NCI-H345 (cell line): ENCODE results near the gene ZBTB7B.
"Not testable (repeated sequence)": the region's sequence is repeated elsewhere in the genome, so short reads cannot be mapped to it uniquely, and the experiment has no call there.

Experiments
- DNase-seq: peaks from one replicate; lab custom pipeline; 2025; lab: John Stamatoyannopoulos, UW

ZBTB7B gene

DNA sequence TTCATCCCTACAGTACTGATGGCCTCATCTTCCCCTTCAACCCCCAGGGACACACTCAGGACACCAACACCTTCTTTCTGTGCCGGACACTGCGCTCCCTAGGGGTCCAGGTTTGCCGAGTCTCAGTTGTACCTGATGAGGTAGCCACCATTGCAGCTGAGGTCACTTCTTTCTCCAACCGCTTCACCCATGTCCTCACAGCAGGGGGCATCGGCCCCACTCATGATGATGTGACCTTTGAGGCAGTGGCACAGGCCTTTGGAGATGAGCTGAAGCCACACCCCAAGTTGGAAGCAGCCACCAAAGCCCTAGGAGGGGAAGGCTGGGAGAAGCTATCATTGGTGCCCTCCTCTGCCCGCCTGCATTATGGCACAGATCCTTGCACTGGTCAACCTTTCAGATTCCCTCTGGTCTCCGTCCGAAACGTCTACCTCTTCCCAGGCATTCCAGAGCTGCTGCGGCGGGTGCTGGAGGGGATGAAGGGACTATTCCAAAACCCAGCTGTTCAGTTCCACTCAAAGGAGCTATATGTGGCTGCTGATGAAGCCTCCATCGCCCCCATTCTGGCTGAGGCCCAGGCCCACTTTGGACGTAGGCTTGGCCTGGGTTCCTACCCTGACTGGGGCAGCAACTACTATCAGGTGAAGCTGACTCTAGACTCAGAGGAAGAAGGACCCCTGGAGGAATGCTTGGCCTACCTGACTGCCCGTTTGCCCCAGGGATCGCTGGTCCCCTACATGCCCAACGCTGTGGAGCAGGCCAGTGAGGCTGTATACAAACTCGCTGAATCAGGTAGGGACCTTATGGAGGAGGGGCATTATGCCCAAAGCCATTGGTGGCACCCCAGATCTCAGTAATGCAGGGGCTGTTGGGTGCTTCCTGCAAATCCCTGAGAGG, 14.3 kb upstream of the ZBTB7B start:
- DNase-seq: no peak

DNA sequence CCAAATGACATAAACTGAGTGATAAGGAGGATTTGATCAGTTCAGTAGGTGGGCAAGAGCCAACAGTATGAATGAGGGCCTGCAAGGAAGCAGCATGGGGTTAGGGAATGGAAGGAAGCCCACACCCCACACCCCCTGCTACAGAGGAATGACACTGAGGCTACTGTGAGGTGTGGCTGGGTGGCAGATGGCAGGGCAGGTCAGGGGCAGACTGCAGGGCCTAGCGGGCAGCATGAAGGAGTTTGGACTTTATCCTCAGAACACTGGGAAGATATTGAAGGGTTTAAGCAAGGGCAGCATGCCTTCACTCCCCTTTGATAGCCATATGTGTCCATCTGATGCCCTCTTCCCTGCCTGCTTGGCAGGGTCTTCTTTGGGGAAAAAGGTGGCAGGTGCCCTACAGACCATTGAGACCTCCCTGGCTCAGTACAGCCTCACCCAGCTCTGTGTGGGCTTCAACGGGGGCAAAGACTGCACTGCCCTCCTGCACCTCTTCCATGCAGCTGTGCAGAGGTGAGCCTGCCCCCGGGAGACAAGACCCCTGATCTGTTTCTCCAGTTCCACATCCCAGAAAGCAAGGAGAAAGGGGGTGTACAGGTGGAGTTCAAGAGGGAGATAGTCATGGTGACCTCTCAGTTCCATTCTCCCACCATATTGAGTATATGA, 13.3 kb upstream of the ZBTB7B start:
- no peak for DNase-seq

DNA sequence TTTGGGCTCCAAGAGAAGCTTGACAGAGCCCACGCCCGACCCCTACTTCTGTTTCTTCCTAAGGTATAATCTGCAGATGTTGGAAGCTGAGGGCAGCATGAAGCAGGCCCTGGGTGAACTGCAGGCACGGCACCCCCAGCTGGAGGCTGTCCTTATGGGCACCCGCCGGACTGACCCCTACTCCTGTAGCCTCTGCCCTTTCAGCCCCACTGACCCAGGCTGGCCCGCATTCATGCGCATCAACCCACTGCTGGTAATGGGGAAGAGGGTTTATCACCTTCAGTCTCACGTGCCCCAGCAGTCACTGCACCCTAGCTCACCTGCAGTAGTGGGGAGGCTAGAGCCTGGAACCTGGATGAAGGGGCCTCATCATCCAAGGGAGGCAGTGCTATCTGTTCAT, 12.3 kb upstream of the ZBTB7B start:
- no peak for DNase-seq

DNA sequence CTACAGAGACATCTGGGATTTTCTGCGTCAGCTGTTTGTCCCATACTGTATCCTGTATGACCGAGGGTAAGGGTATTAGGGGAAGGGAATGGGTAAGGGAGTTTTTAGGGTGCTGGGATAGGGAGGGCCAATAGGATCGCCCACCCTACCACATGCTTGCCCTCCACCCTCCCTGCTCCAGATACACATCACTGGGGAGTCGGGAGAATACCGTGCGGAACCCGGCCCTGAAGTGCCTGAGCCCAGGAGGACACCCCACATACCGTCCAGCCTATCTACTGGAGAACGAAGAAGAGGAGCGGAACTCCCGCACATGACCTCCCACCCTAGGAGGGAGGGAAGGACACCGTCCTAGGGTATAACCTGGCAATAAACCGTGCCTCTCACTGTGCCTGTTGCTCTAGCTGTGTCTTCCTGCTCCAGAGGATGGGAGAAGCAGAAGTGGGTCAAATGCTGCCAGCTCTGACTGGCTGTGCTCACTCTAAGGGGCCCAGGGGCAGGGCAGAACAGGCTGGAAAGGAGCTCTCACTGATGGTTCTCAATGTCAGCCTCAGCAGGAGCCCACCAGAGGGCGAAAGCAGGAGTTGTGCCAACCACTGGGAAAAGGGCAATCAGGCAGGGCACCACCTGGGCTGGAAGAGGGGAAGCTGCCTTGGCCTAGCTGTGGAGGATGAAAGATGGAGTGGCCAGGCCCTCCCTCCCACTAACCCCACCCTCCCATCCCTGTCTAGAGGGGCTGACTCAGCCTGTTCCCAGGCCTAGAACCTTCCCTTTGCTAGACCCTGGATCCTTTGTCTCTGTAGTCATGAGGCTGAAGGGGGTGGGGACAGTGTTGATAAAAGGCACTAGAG, 9.7 kb upstream of the ZBTB7B start:
- DNase-seq: peak; percentile 41

DNA sequence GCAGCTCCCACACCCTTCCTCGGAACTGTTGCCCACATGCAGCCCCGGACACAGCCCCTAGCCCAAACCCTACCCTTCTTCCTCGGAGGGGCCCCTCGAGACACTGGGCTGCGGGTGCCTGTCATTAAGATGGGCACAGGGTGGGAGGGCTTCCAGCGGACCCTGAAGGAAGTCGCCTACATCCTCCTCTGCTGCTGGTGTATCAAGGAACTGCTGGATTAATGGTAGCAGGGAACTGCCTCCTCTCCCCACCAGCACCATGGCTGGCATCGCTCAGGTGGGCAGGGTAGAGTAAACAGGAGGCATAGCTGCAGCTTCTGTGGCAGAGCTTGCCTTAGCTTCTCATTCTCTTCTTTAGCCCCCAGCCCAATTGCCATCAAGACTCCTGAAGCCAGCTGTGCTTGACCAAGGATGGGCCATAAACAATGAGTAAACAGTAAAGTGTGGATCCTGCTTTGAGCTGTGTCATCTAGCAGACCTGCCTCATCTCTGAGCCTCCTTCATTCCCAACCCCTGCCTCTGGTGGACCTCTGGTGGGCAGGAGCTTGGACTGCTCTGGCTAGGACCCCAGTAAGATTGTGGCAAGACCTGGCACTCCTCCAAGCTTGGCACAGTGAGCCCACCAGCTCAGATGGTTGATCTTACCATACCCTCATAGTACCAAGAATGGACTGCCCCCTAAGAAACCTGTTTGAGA, 8.9 kb upstream of the ZBTB7B start, which contains the start of gene LENEP:
Gene LENEP, plus strand, starts transcription at position 15 of the 697 bp plus-strand sequence. Its CDS starts 22 bp downstream, at position 37.
- no peak for DNase-seq

DNA sequence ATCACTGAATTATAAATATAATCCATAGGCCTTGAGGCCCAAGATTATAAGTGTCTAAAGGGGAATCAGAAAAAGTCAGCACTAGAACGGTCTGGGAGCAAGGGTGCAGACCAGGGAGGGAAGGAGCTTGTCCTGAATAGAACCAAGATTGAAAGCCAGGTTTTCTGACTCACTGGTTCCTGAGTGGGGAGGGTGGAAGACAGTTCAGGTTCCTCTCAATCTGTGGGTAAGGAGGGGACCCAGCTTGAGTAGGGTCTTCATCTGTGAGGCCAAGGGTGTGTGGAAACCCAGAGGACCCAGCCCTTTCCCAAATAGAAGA, 8.4 kb upstream of the ZBTB7B start:
- no peak for DNase-seq

DNA sequence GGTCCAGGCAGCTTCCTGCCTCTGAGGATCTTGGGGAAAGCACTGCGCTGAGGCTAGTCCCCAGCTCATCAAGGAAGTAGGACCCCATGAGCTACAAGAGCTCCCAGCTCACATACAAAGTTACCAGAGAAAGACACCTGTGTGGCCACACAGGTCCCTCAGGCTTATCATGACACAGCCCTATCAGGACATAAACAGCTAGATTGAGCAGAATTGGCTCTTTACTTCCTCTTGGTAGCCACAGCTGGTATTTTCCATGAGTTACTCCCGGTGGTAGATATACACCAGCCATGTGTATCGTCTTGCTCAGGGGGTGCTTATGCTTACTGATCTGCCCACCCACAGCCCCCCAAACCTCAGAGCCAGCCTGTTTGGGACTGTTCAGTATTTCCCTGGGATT, 8.0 kb upstream of the ZBTB7B start:
- no peak for DNase-seq

DNA sequence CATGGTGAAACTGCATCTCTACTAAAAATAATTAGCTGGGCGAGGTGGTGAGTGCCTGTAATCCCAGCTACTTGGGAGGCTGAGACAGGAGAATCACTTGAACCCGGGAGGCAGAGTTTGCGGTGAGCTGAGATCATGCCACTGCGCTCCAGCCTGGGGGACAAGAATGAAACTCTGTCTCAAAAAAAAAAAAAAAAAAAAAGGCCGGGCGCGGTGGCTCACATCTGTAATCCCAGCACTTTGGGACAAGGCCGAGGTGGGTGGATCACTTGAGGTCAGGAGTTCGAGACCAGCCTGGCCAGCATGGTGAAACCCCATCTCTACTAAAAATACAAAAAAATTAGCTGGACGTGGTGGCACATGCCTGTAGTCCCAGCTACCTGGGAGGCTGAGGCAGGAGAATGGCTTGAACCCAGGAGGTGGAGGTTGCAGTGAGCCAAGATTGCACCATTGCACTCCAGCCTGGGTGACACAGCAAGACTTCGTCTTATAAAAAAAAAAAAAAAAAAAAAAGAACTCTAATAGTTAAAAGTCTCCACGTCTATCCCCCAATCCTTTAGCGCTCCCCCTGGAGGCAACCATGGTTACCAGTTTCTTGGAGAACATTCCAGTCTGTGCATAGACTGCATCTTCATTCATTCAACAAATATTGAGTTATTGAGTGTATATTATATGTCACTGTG, 7.2 kb upstream of the ZBTB7B start:
- DNase-seq: not testable (repeated sequence)

DNA sequence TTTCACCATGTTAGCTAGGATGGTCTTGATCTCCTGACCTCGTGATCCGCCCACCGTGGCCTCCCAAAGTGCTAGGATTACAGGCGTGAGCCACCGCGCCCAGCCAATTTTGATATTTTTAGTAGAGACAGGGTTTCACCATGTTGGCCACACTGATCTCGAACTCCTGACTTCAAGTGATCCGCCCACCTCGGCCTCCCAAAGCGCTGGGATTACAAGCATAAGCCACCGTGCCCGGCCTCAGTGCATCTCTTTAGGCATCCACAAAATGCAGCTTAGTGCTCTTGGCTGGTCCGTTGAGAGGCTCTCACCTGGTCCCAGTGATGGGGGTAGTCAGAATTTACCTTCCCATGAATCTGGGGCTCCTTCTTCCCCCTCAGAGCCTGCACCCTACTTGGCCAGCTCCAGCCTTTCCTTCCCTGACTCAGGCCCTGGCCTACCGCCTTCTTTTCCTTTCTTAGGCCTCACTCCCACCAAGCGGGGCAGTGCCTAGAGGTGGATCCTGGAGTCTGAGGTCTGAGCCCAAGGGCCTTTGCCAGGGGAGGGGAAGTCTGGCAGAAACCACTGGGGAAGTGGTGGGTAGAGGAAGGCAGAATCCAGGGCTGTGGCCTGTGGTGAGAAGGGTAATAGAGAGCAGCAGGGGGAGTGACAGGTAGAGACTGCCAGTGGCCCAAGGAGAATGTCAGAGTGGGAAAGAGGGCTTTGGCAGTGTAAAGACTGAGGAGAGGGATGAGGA, 5.5 kb upstream of the ZBTB7B start:
- no peak for DNase-seq

DNA sequence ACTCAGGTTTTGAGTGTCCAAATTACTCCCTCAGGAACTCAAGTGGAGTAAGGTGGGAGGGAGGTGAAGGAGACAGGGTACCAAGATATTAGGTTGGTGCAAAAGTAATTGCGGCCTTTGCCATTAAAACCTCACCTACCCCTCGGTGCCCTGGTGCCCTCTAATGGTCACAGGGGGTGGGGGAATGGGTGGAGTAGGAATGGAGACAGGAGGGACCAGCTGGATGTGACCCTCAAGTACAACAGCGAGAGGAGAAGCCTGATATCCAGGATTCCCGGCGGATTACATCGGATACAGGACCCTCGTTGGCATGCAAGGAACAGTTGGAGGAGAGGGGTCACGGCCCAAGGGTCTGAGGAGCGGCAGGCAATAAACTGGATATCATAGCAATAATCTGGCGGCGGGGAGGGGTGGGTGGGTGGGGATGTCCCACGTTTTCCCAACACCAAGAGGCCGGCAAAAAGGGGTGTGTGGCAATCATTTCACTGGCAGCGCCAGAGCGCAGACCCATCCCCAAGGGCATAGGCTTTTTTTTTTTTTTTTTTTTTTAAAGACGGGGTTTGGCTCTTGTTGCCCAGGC, 4.3 kb upstream of the ZBTB7B start:
- no peak for DNase-seq

DNA sequence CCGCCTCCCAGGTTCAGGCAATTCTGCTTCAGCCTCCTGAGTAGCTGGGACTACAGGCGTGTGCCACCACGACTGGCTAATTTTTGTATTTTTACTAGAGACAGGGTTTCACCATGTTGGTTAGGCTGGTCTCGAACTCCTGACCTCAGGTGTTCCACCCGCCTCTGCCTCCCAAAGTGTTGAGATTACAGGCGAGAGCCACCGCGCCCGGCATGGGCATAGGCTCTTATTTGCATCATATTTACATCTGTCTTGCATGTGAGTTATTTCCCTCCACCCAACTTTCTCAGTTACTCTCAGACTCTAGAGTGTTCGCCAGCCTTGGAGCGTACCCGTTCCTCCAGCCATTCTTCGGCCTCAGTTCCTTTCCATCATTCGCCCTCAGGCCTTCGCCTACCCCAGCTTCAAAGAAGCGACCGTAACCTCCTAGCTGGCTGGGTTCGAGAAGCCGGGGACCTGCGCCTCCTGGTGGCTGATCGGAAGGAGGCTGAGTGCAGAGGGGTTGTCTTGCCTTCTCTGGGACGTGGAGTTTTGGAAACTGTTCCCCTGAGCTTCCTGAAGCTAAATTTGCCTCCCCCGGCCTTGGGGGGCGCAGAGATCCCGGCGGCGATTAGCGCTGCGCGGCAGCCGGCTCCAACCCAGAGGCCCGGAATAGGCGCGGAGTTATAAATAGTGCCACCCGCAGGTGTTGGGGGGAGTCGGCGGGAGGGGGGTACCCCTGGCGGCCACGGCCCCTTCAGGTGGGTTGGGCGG, 3.6 kb upstream of the ZBTB7B start:
- peak; percentile 85 for DNase-seq

DNA sequence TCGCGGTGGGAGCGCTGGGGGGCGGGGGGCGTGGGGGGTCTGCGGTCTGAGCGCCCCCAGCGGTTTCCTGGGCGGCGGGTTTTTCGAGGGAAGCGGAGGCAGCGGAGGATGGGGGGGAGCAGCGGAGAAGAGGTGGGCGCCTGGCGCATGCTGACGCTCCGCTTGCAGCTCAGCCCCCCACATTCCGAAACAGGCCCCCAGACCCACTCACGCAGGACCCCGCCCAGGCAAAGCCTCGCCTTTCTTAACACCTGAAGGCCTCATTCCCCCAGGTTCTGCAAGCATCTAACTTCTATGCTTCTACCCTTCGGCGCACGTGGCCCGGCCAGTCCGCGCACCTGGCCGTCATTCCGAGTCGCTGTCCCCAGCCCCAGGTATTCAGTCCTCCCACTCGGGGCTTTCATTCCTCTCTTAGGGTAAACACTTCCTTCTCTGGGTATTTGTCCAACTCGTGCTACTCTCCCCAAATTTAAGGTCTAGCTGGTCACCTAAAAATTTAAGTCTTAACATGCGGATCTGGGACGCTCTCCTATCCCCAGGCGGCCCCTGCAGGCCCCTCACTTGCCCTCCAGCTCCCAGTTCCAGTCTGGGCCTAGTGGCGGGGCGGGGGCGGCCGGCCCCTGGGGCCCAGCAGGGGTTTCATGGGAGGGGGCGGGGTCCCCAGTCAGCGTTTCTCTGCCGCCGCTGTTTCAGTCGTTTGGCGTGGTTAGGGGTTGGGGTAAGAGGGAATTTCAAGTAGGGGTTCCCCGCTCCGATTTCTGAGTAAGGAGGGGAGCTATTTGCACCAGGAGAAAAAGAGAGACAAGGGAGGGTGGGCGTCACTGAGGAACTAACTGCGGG, 2.8 kb upstream of the ZBTB7B start:
- peak; percentile 75 for DNase-seq

DNA sequence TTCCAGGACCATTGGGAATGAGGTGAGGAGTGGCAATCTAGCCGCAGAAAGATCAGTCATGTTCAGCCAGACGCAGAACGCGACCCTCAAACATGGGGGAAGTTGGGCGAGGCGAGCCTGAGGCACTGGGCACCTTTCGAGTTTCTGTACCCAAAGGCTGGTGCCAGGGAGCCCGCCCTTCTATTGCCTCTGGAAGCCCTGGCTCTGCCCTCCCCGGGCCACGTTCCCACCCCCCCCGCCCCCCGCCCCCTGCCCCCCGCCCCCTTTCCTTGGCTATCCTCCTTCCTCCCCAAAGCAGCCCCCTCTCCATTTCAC, 2.2 kb upstream of the ZBTB7B start:
- peak; percentile 85 for DNase-seq

DNA sequence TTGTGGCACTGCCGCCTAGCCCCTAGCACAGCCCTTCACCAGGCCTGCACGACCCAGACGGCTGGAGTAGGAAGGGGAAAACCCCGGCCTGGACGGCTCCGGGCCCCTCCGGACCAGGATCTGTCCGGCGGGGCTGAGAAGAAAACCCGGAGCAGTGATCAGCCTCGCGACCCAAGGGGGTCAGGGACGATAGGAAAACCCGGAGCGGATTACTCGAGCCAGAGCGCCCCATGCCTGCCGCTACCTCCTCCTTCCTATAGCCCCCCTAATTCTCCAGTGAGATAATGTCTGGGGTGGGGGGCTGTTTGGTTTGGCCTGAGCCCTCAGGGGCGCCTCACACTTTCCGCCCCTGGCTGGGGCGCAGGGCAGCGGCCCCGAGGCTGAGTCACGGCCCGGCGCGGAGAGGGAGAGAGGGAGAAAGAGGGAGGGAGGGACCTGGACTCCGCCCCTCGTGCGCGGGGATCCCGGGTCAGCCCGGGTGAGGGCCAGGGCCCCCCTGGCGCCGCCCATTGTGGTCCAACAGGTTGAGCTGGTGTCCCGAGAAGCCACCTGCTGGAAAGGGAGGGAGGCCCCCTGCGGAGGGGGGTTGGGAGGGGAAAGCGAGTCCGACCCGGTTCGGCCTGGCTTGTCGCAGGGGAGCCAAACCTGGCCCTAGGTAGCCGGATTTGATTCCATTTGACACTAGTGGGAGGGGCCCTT, 1.7 kb upstream of the ZBTB7B start:
- peak; percentile 96 for DNase-seq

DNA sequence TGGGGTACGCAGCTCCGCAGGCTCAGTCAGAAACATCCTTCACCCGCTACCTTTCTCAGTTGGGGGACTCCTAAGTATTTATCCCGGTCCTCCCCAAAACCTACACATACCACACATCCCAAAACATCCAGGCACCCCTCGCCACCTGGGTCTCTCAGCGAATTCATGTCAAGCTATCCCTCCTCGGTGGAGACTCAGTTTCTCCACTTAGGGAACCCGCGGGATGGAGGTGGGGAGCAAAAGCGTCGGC, 1.3 kb upstream of the ZBTB7B start:
- no peak for DNase-seq

DNA sequence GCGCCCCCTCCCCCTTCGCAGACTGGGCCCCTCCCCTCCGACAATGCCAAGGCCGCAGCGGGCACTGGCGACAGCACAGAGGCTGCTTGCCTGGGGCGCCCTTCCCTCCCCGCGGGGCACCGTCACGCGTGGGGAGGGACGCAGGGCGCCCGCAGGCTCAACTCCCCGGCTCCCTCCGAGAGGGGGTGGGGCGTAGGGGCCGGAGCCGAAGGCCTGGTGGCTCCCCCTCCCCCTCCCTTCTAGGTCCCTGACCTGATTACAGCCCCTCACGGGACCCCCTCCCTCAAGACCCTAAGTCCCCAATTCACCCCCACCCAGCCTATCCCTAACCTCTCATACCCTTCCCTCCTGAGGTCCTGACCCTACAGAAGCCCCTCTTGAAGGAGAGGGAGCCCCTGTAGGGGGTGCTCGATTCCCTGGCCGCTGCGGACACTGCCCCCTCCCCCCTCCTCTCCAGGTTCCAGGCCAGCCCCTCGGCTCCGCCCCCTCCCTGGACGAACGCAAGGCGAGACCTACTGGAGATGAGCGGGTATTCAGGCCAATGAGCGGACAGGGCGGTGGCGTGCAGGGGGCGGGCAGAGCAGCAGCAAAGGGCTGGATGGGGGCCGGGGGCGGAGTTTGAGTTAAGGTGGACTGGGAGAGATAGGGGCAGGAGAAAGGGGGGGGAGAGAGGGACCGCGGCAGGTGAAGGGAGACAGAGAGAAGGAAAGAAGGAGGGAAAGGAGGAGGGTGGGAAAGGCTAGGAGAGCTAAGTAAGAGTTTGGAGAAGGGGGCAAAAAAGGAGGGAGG, 733 bp upstream of the ZBTB7B start:
- peak; percentile 100 for DNase-seq

DNA sequence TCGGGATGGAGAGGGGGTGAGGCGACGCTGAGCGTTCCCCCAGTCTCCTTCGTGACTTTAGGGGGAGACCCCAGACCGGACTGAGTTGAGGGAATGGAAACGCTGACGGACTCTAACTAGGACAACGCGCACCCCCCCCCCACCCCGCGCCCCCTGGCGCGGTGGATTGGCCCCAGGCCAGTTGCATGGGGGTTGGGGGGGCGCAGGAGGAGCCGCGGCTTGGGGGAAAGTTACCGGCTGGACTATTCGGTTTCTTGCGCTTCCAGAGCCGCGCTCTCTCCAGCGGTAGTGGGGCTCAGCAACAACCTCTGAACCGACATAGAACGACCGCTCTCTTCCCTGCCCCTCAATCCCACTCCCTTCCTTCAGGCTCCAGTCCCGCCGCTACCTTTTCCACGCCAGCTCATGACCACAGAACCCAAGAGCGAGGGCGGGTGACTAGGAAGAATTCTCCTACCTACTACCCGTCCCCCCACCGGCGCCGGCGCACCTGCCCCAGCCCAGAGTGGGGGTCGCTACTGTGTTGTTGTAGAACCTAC, 694 bp downstream of the ZBTB7B start:
- DNase-seq: peak; percentile 72
